Retinal pigment epithelial cell (primary cell): ENCODE results near the gene KIRREL2.
"Not testable (repeated sequence)": the region's sequence is repeated elsewhere in the genome, so short reads cannot be mapped to it uniquely, and the experiment has no call there.

ENCODE experiments used
- DNase-seq: peaks from one replicate; pipeline ENCODE4 v3.0.0-alpha.2; 2010; ENCODE audit warnings: low read depth
- H3K4me3 ChIP-seq: 2 replicates; pipeline ENCODE4 v1.5.1; 2011; ENCODE audit warnings: mild to moderate bottlenecking, low read length, control low read depth, moderate library complexity
- CTCF ChIP-seq: conservative IDR thresholded peaks from 2 replicates; pipeline ENCODE4 v1.5.1; 2011; ENCODE audit warnings: low read depth, low read length, control low read depth, inconsistent platforms

Gene KIRREL2

GRCh38 chr19:35883882-35884281 is 27.2 kb downstream of the KIRREL2 start:
- no peak for TF ChIP-seq CTCF
- DNase-seq, result no peak
- H3K4me3 ChIP-seq, result no peak overlapping the region

GRCh38 chr19:35885225-35885738 is 28.6 kb downstream of the KIRREL2 start:
- H3K4me3 ChIP-seq, result no peak overlapping the region
- TF ChIP-seq CTCF, result no peak
- no peak for DNase-seq

- TF ChIP-seq CTCF, result no peak
- DNase-seq, result no peak
- no peak overlapping the region for H3K4me3 ChIP-seq
Observed at GRCh38 chr19:35885904-35886303, 29.2 kb downstream of the KIRREL2 start.

GRCh38 chr19:35887197-35887596 is 30.5 kb downstream of the KIRREL2 start:
- no peak overlapping the region for H3K4me3 ChIP-seq
- DNase-seq, result no peak
- TF ChIP-seq CTCF, result no peak

GRCh38 chr19:35888398-35888797 is 31.7 kb downstream of the KIRREL2 start:
- no peak overlapping the region for H3K4me3 ChIP-seq
- no peak for TF ChIP-seq CTCF
- DNase-seq, result no peak

- no peak for TF ChIP-seq CTCF
- no peak for DNase-seq
Observed at GRCh38 chr19:35889370-35890112, 32.8 kb downstream of the KIRREL2 start.

GRCh38 chr19:35890113-35890650 is 33.5 kb downstream of the KIRREL2 start:
- no peak overlapping the region for H3K4me3 ChIP-seq

More at GRCh38 chr19:35889370-35890112, 32.8 kb downstream of the KIRREL2 start:
- no peak overlapping the region for H3K4me3 ChIP-seq

GRCh38 chr19:35891819-35892218 is 35.1 kb downstream of the KIRREL2 start:
- not testable (repeated sequence) for DNase-seq, H3K4me3 ChIP-seq

More at GRCh38 chr19:35890113-35890650, 33.5 kb downstream of the KIRREL2 start:
- no peak for DNase-seq
- TF ChIP-seq CTCF, result no peak
